Endothelial cell of umbilical vein (primary cell): Measurements from ENCODE around the gene DOCK6. TPM values are rescaled to one million over a fixed set of nuclear protein-coding genes. Genes with fewer than 3 reads are reported as not detected.

Experiments used
- BruUV-seq: library from RNA; stranded (reverse); fragments of 400-500 nt; replicated peaks from 2 replicates; lab custom pipeline; 2021; lab: Mats Ljungman, UMichigan
- CTCF ChIA-PET: fragments of 300-600, 350-600 bp; sonication (Branson Sonifier 250); formaldehyde crosslinking; loops from one replicate; lab custom pipeline; 2021; ENCODE audit warnings: antibody characterized with exemption, inconsistent platforms; lab: Charles Lee
- POLR2A ChIA-PET: fragments of 300-600, 350-600 bp; sonication (Branson Sonifier 250); formaldehyde crosslinking; loops from one replicate; lab custom pipeline; 2021; ENCODE audit warnings: antibody characterized with exemption, inconsistent platforms; lab: Charles Lee
- DNase-seq: peaks from one replicate; pipeline ENCODE4 v3.0.0-alpha.2; 2011; ENCODE audit warnings: low read depth, low spot score
- FAIRE-seq: peaks from 2 replicates; lab custom pipeline; 2011; peaks lifted over from hg19 to GRCh38; lab: Jason Lieb, UNC
- H2AFZ ChIP-seq: 2 replicates; pipeline ENCODE4 v1.6.0; 2012; ENCODE audit warnings: low read depth, low read length, control low read depth, inconsistent platforms
- H3K27ac ChIP-seq: 2 replicates; pipeline ENCODE4 v1.5.1; 2011; ENCODE audit warnings: low read depth, mild to moderate bottlenecking, control low read depth, low read length, moderate library complexity; ENCODE audit not compliant: insufficient read depth
- H3K27me3 ChIP-seq, 2 experiments: 2 replicates each; pipeline versions ENCODE4 v1.6.0 to v1.6.1; 2011; ENCODE audit warnings: low read length in 2 of 2, mixed read lengths in 1 of 2; ENCODE audit not compliant: control insufficient read depth in 2 of 2, insufficient read depth in 2 of 2
- H3K36me3 ChIP-seq, 2 experiments: 2 replicates in 1 of 2; 3 replicates in 1 of 2; pipeline ENCODE4 v1.5.1; 2011; ENCODE audit warnings: low read length in 2 of 2, mild to moderate bottlenecking in 1 of 2, moderate library complexity in 1 of 2; ENCODE audit not compliant: control insufficient read depth in 2 of 2, insufficient read depth in 2 of 2; ENCODE audit errors: extremely low read depth in 1 of 2
- H3K4me1 ChIP-seq: 3 replicates; pipeline ENCODE4 v1.5.1; 2011; ENCODE audit warnings: mild to moderate bottlenecking, low read length; ENCODE audit not compliant: control insufficient read depth, insufficient read depth; ENCODE audit errors: extremely low read depth
- H3K4me2 ChIP-seq: 2 replicates; pipeline ENCODE4 v1.6.1; 2011; ENCODE audit warnings: low read length, control low read depth, mixed read lengths; ENCODE audit not compliant: insufficient read depth
- H3K4me3 ChIP-seq, 3 experiments: fragments of 200-600 bp in 1 of 3; sonication (generic), shearing (Covaris generic) in 1 of 3; replicated peaks in 1 of 3; 2 replicates each; pipeline ENCODE4 v1.5.1; 2011 to 2016; ENCODE audit warnings: control low read depth in 3 of 3, low read length in 3 of 3, mild to moderate bottlenecking in 2 of 3, inconsistent platforms in 1 of 3, low read depth in 1 of 3, moderate library complexity in 1 of 3; ENCODE audit not compliant: insufficient read depth in 1 of 3
- H3K79me2 ChIP-seq: 2 replicates; pipeline ENCODE4 v1.6.0; 2012; ENCODE audit warnings: low read length, inconsistent platforms; ENCODE audit not compliant: control insufficient read depth, insufficient read depth
- H3K9ac ChIP-seq: replicated peaks from 2 replicates; pipeline ENCODE3; 2011; ENCODE audit warnings: low read length, control low read depth; ENCODE audit not compliant: insufficient read depth; ENCODE audit errors: extremely low read depth
- H3K9me1 ChIP-seq: replicated peaks from 3 replicates; pipeline ENCODE4 v1.6.0; 2011; ENCODE audit warnings: mild to moderate bottlenecking, low read length; ENCODE audit not compliant: control insufficient read depth, insufficient read depth; ENCODE audit errors: extremely low read depth
- H3K9me3 ChIP-seq: replicated peaks from 2 replicates; pipeline ENCODE4 v1.5.1; 2012; ENCODE audit warnings: low read length, inconsistent platforms; ENCODE audit not compliant: control insufficient read depth, insufficient read depth
- H4K20me1 ChIP-seq: replicated peaks from 2 replicates; pipeline ENCODE3; 2011; ENCODE audit warnings: mild to moderate bottlenecking, low read length; ENCODE audit not compliant: control insufficient read depth, insufficient read depth; ENCODE audit errors: extremely low read depth
- EZH2 ChIP-seq: IDR thresholded peaks from 2 replicates; pipeline ENCODE4 v1.6.1; 2012; ENCODE audit warnings: borderline replicate concordance, low read depth, mild to moderate bottlenecking, moderate library complexity, low read length, inconsistent platforms; ENCODE audit not compliant: severe bottlenecking
- FOS ChIP-seq: IDR thresholded peaks from 2 replicates; pipeline ENCODE4 v1.6.1; 2011; ENCODE audit warnings: mild to moderate bottlenecking, low read length, moderate library complexity, borderline replicate concordance; ENCODE audit not compliant: insufficient read depth
- GATA2 ChIP-seq: IDR thresholded peaks from 2 replicates; pipeline ENCODE4 v1.7.0; 2011; ENCODE audit warnings: low read depth, mild to moderate bottlenecking, moderate library complexity, mixed read lengths, low read length; ENCODE audit not compliant: insufficient read length, insufficient read depth
- JUN ChIP-seq: IDR thresholded peaks from 2 replicates; pipeline ENCODE4 v1.6.1; 2011; ENCODE audit warnings: borderline replicate concordance, low read depth; ENCODE audit not compliant: insufficient read length, insufficient read depth
- MYC ChIP-seq: IDR thresholded peaks from one replicate; pipeline ENCODE4 v1.6.1; 2011; ENCODE audit warnings: mild to moderate bottlenecking, low read depth, low read length
- POLR2A ChIP-seq: IDR thresholded peaks from 2 replicates; pipeline ENCODE4 v1.6.1; 2012; ENCODE audit warnings: low read depth, mild to moderate bottlenecking, control low read depth, low read length
- POLR2AphosphoS5 ChIP-seq: IDR thresholded peaks from 2 replicates; pipeline ENCODE4 v1.6.1; 2012; ENCODE audit warnings: low read depth, mild to moderate bottlenecking, control low read depth, low read length, moderate library complexity; ENCODE audit not compliant: insufficient read depth
- dilution Hi-C: fragments of 300-500 bp; cut with MboI; formaldehyde crosslinking; loops from one replicate; pipeline ENCODE4 v1.15.0; 2019; ENCODE audit warnings: low sequenced_read_pairs; ENCODE audit not compliant: extremely low pct_ligation_motif_present
- intact Hi-C: fragments of 100-400 bp; cut with micrococcal nuclease; formaldehyde crosslinking; loops from one replicate; pipeline ENCODE4 v1.10.0; 2022
- polyA plus RNA-seq, 4 experiments: library from polyadenylated mRNA; depleted of rRNA in 3 of 4; stranded (reverse) in 3 of 4; unstranded in 1 of 4; fragments of >200 nt; gene quantifications; 2 replicates each; pipeline versions ENCODE4 v1.2.1 to v1.2.3, GENCODE V29; 2011 to 2012; ENCODE audit warnings: missing spikeins in 1 of 4
- total RNA-seq: library from RNA; stranded (reverse); gene quantifications from 2 replicates; pipeline ENCODE4 v1.2.3, GENCODE V29; 2021
- TF ChIP-seq, protein P1 (sequence below): IDR thresholded peaks from 2 replicates; pipeline ENCODE4 v1.6.1; 2011; ENCODE audit not compliant: insufficient read depth, insufficient read length
- TF ChIP-seq, protein P2 (sequence below), 2 donors: IDR thresholded peaks; 1 replicate in 1 of 2; 2 replicates in 1 of 2; pipeline ENCODE4 v1.5.1; 2011; ENCODE audit warnings: low read length in 2 of 2, mild to moderate bottlenecking in 2 of 2, moderate library complexity in 2 of 2, control low read depth in 1 of 2, inconsistent platforms in 1 of 2, low read depth in 1 of 2; ENCODE audit not compliant: insufficient read depth in 1 of 2; ENCODE audit errors: extremely low read depth in 1 of 2

The DOCK6 gene
- total and polyA plus RNA-seq, 2 donors (not counting 3 experiments of a cell fraction or from before 2014, with no cell fraction given) = 126 to 334 TPM

GRCh38 chr19:11247391-11247790 is 14.9 kb downstream of the DOCK6 start:
- FAIRE-seq (no peak), DNase-seq (no peak)
- Histone ChIP-seq H3K79me2 (no peaks in the 10 kb centered on the region), H3K27ac (no peak overlapping the region), H3K36me3 (peaks cover 13 to 42% of the 10 kb centered on the region in 2 experiments), H3K4me3 (no peak overlapping the region), H3K9me1 (no peaks in the 10 kb centered on the region), H2AFZ (no peak overlapping the region), H3K4me1 (peaks cover 13% of the 10 kb centered on the region), H4K20me1 (no peaks in the 10 kb centered on the region), H3K9ac (no peak overlapping the region), H3K9me3 (no peaks in the 10 kb centered on the region), H3K4me2 (no peak overlapping the region), H3K27me3 (no peaks in the 10 kb centered on the region)
- CTCF ChIA-PET = interaction anchor here (1.3 kb wide), 1 partner anchor 47 kb away, joined by 3 read pairs; no protein-coding TSS in a partner anchor
- no peak for TF ChIP-seq GATA2
- TF ChIP-seq, protein P1, sequence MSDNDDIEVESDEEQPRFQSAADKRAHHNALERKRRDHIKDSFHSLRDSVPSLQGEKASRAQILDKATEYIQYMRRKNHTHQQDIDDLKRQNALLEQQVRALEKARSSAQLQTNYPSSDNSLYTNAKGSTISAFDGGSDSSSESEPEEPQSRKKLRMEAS = no peak
- no peak for TF ChIP-seq FOS
- no peak for TF ChIP-seq JUN
- TF ChIP-seq, protein P2, sequence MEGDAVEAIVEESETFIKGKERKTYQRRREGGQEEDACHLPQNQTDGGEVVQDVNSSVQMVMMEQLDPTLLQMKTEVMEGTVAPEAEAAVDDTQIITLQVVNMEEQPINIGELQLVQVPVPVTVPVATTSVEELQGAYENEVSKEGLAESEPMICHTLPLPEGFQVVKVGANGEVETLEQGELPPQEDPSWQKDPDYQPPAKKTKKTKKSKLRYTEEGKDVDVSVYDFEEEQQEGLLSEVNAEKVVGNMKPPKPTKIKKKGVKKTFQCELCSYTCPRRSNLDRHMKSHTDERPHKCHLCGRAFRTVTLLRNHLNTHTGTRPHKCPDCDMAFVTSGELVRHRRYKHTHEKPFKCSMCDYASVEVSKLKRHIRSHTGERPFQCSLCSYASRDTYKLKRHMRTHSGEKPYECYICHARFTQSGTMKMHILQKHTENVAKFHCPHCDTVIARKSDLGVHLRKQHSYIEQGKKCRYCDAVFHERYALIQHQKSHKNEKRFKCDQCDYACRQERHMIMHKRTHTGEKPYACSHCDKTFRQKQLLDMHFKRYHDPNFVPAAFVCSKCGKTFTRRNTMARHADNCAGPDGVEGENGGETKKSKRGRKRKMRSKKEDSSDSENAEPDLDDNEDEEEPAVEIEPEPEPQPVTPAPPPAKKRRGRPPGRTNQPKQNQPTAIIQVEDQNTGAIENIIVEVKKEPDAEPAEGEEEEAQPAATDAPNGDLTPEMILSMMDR (IDR thresholded peaks at IDR 0.05; ENCODE audit: extremely low read depth in 1 of 2, insufficient read depth in 1 of 2, low read depth in 1 of 2, low read length in 2 of 2) = no peak
- POLR2A ChIA-PET = no interaction called here
- intact Hi-C loops (no loop called here), dilution Hi-C loops (no loop called here)
- BruUV-seq = no TSS peak

DNA sequence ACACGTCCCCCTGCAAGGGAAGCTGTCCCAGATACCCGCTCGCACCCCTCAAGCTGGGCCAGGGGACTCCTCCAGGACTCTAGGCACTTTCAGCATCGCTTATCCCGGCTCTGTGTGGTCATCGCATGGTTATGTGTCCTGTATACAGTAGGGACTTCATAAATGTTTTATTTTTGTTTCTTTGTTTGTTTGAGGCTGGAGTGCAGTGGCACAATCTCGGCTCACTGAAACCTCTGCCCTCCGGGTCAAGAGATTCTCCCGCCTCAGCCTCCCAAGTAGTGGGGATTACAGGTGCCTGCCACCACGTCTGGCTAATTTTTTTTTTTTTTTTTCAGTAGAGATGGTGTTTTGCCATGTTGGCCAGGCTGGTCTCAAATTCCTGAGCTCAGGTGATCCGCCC is 15.4 kb downstream of the DOCK6 start:
- intact Hi-C loops = no loop called here
- CTCF ChIA-PET = interaction anchor here (0.5 kb wide), 1 partner anchor 800 kb away, joined by 4 read pairs; no protein-coding TSS in a partner anchor
- Histone ChIP-seq H3K79me2 (no peaks in the 10 kb centered on the region), H3K9ac (no peak overlapping the region), H3K4me3 (no peak overlapping the region), H3K36me3 (peaks cover 12 to 40% of the 10 kb centered on the region in 2 experiments), H3K9me1 (no peaks in the 10 kb centered on the region), H3K27ac (no peak overlapping the region), H3K9me3 (no peaks in the 10 kb centered on the region), H2AFZ (no peak overlapping the region), H3K4me1 (peaks cover 9% of the 10 kb centered on the region), H4K20me1 (no peaks in the 10 kb centered on the region), H3K27me3 (no peaks in the 10 kb centered on the region), H3K4me2 (no peak overlapping the region)
- DNase-seq (no peak), FAIRE-seq (no peak)
- dilution Hi-C loops = no loop called here
- BruUV-seq = no TSS peak
- POLR2A ChIA-PET = no interaction called here
- no peak for TF ChIP-seq GATA2
- TF ChIP-seq FOS = no peak
- TF ChIP-seq MYC = no peak
- TF ChIP-seq, protein P1 = no peak
- TF ChIP-seq POLR2A = no peak
- TF ChIP-seq, protein P2 (IDR thresholded peaks at IDR 0.05; ENCODE audit: extremely low read depth in 1 of 2, insufficient read depth in 1 of 2, low read depth in 1 of 2, low read length in 2 of 2) = no peak
- TF ChIP-seq EZH2 = no peak
- TF ChIP-seq POLR2AphosphoS5 = no peak
- TF ChIP-seq JUN = no peak
